ENCODE results near the gene RAP1GAP. TPM values are rescaled to one million over a fixed set of nuclear protein-coding genes. Genes with fewer than 3 reads are reported as not detected.

Gene RAP1GAP
- polyA plus RNA-seq, 3 donors: 0.04 TPM; not detected in 2

DNA sequence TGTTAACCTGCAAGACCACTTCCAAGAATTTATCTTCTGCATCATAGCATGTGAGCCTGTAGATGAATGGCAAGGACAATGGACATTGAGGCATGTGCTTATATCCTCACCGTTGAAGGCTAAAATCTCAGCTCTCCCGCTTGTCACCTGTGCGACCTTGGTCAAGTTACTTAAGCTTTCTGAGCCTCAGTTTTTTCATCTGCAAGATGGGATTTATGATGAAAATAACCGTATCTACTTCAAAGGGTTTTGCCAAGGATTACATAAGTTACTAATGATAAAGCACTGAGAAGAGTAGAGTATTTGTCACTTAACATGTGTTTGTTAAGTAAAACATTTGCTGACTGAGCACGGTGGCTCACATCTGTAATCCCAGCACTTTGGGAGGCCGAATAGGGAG lies 14.9 kb downstream of the RAP1GAP start:
- Histone ChIP-seq H3K9me3 (replicated peaks in 1 of 2; ENCODE audit: control insufficient read depth in 1 of 2, insufficient read depth in 1 of 2, low read length in 2 of 2) (peaks cover 0 to 11% of the 10 kb centered on the region in 2 donors), H2AFZ (ENCODE audit: insufficient read depth, low read depth, low read length, poor library complexity, severe bottlenecking) (no peak overlapping the region), H3K27me3 (ENCODE audit: control insufficient read depth in 2 of 2, insufficient read depth in 2 of 2, low read length in 2 of 2) (peaks cover 17 to 41% of the 10 kb centered on the region in 2 donors), H4K20me1 (ENCODE audit: insufficient read depth, low read length) (no peaks in the 10 kb centered on the region), H3K4me3 (replicated peaks in 1 of 3; ENCODE audit: low read depth in 2 of 3, low read length in 3 of 3) (no peak overlapping the region), H3K36me3 (replicated peaks in 1 of 2; ENCODE audit: control insufficient read depth in 1 of 2, insufficient read depth in 2 of 2, low read length in 2 of 2) (no peaks in the 10 kb centered on the region), H3K4me2 (replicated peaks; ENCODE audit: extremely low read depth, low read length, poor library complexity, severe bottlenecking) (no peak overlapping the region), H3K79me2 (ENCODE audit: insufficient read depth, low read length) (no peaks in the 10 kb centered on the region), H3K9ac (ENCODE audit: insufficient read depth, low read length, poor library complexity, severe bottlenecking) (no peak overlapping the region), H3K4me1 (ENCODE audit: control insufficient read depth in 1 of 2, insufficient read depth in 2 of 2, low read length in 2 of 2) (peaks cover 0 to 1% of the 10 kb centered on the region in 2 donors), H3K27ac (ENCODE audit: low read depth in 1 of 2, low read length in 2 of 2) (no peak overlapping the region)
- Mint-ChIP-seq H3K9me3 (peaks cover 0 to 11% (median 4%) of the 10 kb centered on the region in 7 donors), H3K36me3 (peaks cover 0 to 2% of the 10 kb centered on the region in 2 donors), H3K4me3 (no peak overlapping the region), H3K27me3 (ENCODE audit: low read depth in 3 of 3) (peaks cover 47 to 63% (median 52%) of the 10 kb centered on the region in 3 donors), H3K4me1 (peaks cover 6% of the 10 kb centered on the region), H3K27ac (no peak overlapping the region)
- intact Hi-C loops (cut with micrococcal nuclease): no loop called here
- no peak for DNase-seq
- WGBS (ENCODE audit: insufficient coverage): 89% methylated on average over 3 of the region's 6 CpGs
- TF ChIP-seq, protein P1, sequence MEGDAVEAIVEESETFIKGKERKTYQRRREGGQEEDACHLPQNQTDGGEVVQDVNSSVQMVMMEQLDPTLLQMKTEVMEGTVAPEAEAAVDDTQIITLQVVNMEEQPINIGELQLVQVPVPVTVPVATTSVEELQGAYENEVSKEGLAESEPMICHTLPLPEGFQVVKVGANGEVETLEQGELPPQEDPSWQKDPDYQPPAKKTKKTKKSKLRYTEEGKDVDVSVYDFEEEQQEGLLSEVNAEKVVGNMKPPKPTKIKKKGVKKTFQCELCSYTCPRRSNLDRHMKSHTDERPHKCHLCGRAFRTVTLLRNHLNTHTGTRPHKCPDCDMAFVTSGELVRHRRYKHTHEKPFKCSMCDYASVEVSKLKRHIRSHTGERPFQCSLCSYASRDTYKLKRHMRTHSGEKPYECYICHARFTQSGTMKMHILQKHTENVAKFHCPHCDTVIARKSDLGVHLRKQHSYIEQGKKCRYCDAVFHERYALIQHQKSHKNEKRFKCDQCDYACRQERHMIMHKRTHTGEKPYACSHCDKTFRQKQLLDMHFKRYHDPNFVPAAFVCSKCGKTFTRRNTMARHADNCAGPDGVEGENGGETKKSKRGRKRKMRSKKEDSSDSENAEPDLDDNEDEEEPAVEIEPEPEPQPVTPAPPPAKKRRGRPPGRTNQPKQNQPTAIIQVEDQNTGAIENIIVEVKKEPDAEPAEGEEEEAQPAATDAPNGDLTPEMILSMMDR (IDR thresholded peaks at IDR 0.05): no peak

GRCh38 chr1:21653744-21654100 lies 15.4 kb downstream of the RAP1GAP start:
- Histone ChIP-seq H3K36me3 (replicated peaks in 1 of 2; ENCODE audit: control insufficient read depth in 1 of 2, insufficient read depth in 2 of 2, low read length in 2 of 2) (no peaks in the 10 kb centered on the region), H3K4me2 (replicated peaks; ENCODE audit: extremely low read depth, low read length, poor library complexity, severe bottlenecking) (no peak overlapping the region)

More at GRCh38 chr1:21653744-21654100, 15.4 kb downstream of the RAP1GAP start:
- H3K9ac ChIP-seq (ENCODE audit: insufficient read depth, low read length, poor library complexity, severe bottlenecking): no peak overlapping the region
- intact Hi-C loops (cut with micrococcal nuclease): no loop called here
- no peak overlapping the region for H3K27ac Mint-ChIP-seq
- H3K4me1 Mint-ChIP-seq: peaks cover 6% of the 10 kb centered on the region
- no peak overlapping the region for H2AFZ ChIP-seq (ENCODE audit: insufficient read depth, low read depth, low read length, poor library complexity, severe bottlenecking)
- peaks cover 0 to 11% (median 4%) of the 10 kb centered on the region in 7 donors for H3K9me3 Mint-ChIP-seq
- 89% methylated on average over 5 of the region's 6 CpGs for WGBS (ENCODE audit: insufficient coverage)
- peaks cover 0 to 2% of the 10 kb centered on the region in 2 donors for H3K36me3 Mint-ChIP-seq
- peaks cover 47 to 63% (median 55%) of the 10 kb centered on the region in 3 donors for H3K27me3 Mint-ChIP-seq (ENCODE audit: low read depth in 3 of 3)
- TF ChIP-seq, protein P1 (IDR thresholded peaks at IDR 0.05): no peak
- no peaks in the 10 kb centered on the region for H3K79me2 ChIP-seq (ENCODE audit: insufficient read depth, low read length)
- H4K20me1 ChIP-seq (ENCODE audit: insufficient read depth, low read length): no peaks in the 10 kb centered on the region
- peaks cover 0 to 11% of the 10 kb centered on the region in 2 donors for H3K9me3 ChIP-seq (replicated peaks in 1 of 2; ENCODE audit: control insufficient read depth in 1 of 2, insufficient read depth in 1 of 2, low read length in 2 of 2)
- H3K4me3 Mint-ChIP-seq: no peak overlapping the region
- no peak for DNase-seq
- H3K4me1 ChIP-seq (ENCODE audit: control insufficient read depth in 1 of 2, insufficient read depth in 2 of 2, low read length in 2 of 2): no peaks in the 10 kb centered on the region
- no peak overlapping the region for H3K4me3 ChIP-seq (replicated peaks in 1 of 3; ENCODE audit: low read depth in 2 of 3, low read length in 3 of 3)
- H3K27ac ChIP-seq (ENCODE audit: low read depth in 1 of 2, low read length in 2 of 2): no peak overlapping the region
- H3K27me3 ChIP-seq (ENCODE audit: control insufficient read depth in 2 of 2, insufficient read depth in 2 of 2, low read length in 2 of 2): peaks cover 17 to 45% of the 10 kb centered on the region in 2 donors
